ENCODE data around the gene SRP68. TPM values are rescaled to one million over a fixed set of nuclear protein-coding genes. Genes with fewer than 3 reads are reported as not detected.

SRP68 gene
- total and polyA plus RNA-seq, 4 donors = 17.7 to 36.7 (median 28.7) TPM

DNA sequence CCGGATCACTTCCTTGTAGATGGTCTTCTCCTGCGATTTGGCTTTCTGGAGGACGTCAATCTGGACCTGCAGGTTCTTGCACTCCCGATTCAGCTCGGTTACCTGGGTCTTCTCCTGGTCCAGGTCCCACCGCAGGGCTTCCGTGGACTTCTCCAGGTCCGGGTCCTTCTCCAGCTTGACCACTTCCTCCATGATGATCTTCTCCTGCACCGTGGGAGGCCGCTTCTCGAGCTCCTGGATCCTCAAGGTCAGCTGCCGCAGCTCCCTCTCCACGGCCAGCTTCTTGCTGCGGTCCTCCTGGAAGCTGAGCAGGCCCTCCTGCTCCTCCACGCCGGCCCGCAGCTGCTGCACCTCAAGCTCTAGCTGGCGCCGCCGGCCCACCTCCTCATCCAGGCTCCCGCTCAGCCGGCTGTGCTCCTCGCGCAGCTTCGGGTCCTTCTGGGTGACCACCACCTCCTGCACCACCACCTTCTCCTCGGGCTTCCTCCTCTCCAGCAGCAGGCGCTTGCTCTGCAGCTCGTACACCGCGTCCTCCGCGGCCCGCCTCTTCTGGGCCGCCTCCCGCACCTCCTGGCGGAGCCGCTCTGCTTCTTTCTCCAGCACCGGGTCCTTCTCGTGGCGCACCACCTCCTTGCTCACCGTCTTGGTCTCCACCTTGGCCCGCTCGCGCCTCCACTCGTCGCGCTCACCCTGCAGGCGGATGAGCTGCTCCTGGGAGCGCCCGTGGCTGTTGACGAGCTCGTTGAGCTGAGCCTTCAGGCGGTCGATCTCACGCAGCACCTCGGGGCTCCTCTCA lies 63.5 kb downstream of the SRP68 start:
- H3K4me1 ChIP-seq (ENCODE audit: control insufficient read depth in 4 of 4, insufficient read depth in 4 of 4, low read length in 3 of 4) = peaks cover 4 to 17% (median 13%) of the 10 kb centered on the region in 4 donors
- H3K9ac ChIP-seq (ENCODE audit: low read depth in 1 of 2, low read length in 2 of 2) = no peak overlapping the region
- no peak overlapping the region for H3K4me3 ChIP-seq (ENCODE audit: low read depth in 1 of 3, low read length in 3 of 3)
- H3K27ac ChIP-seq (ENCODE audit: low read depth in 1 of 2, low read length in 2 of 2) = no peak overlapping the region
- 94% methylated on average over 56 of the region's 56 CpGs for WGBS
- no peaks in the 10 kb centered on the region for H3K36me3 ChIP-seq (ENCODE audit: control insufficient read depth in 4 of 4, insufficient read depth in 3 of 4, low read depth in 1 of 4, low read length in 3 of 4)
- H3K27me3 ChIP-seq (ENCODE audit: control insufficient read depth in 4 of 4, insufficient read depth in 4 of 4, low read length in 3 of 4) = no peaks in the 10 kb centered on the region
- TF ChIP-seq, protein P1, sequence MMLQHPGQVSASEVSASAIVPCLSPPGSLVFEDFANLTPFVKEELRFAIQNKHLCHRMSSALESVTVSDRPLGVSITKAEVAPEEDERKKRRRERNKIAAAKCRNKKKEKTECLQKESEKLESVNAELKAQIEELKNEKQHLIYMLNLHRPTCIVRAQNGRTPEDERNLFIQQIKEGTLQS (IDR thresholded peaks at IDR 0.05) = no peak
- TF ChIP-seq NR2F2 (IDR thresholded peaks at IDR 0.05) = no peak
- TF ChIP-seq, protein P2, sequence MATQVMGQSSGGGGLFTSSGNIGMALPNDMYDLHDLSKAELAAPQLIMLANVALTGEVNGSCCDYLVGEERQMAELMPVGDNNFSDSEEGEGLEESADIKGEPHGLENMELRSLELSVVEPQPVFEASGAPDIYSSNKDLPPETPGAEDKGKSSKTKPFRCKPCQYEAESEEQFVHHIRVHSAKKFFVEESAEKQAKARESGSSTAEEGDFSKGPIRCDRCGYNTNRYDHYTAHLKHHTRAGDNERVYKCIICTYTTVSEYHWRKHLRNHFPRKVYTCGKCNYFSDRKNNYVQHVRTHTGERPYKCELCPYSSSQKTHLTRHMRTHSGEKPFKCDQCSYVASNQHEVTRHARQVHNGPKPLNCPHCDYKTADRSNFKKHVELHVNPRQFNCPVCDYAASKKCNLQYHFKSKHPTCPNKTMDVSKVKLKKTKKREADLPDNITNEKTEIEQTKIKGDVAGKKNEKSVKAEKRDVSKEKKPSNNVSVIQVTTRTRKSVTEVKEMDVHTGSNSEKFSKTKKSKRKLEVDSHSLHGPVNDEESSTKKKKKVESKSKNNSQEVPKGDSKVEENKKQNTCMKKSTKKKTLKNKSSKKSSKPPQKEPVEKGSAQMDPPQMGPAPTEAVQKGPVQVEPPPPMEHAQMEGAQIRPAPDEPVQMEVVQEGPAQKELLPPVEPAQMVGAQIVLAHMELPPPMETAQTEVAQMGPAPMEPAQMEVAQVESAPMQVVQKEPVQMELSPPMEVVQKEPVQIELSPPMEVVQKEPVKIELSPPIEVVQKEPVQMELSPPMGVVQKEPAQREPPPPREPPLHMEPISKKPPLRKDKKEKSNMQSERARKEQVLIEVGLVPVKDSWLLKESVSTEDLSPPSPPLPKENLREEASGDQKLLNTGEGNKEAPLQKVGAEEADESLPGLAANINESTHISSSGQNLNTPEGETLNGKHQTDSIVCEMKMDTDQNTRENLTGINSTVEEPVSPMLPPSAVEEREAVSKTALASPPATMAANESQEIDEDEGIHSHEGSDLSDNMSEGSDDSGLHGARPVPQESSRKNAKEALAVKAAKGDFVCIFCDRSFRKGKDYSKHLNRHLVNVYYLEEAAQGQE (IDR thresholded peaks at IDR 0.05) = no peak
- TF ChIP-seq EGR1 (IDR thresholded peaks at IDR 0.05; ENCODE audit: low read depth in 2 of 2) = no peak
- TF ChIP-seq JUND (IDR thresholded peaks at IDR 0.05) = no peak
- no peak for DNase-seq (ENCODE audit: low spot score)
- no peaks in the 10 kb centered on the region for H3K9me3 ChIP-seq (ENCODE audit: control insufficient read depth in 4 of 4, low read length in 3 of 4)

DNA sequence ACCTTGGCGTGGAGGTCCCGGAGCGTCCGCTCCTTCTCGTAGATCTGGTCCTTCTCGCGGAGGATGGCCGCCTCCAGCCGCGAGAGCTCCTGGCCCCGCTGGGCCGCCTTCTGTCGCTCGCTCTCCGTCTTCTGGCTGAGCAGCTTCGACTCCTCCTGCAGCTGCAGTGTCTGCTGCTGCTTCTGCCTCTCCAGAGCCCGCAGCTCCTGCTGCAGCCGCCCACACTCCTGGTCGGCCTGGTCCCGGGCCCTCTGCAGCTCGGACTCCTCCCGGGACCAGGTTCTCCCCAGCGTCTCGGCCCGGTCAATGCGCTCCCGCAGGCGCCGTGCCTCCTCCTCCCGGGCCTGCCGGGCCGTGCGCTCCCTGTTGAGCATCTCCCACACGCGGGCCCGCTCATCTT lies 64.1 kb downstream of the SRP68 start:
- WGBS = 96% methylated on average over 36 of the region's 36 CpGs
- no peak for DNase-seq (ENCODE audit: low spot score)
- Histone ChIP-seq H3K9me3 (ENCODE audit: control insufficient read depth in 4 of 4, low read length in 3 of 4) (no peaks in the 10 kb centered on the region), H3K4me3 (ENCODE audit: low read depth in 1 of 3, low read length in 3 of 3) (no peak overlapping the region), H3K27ac (ENCODE audit: low read depth in 1 of 2, low read length in 2 of 2) (no peak overlapping the region), H3K9ac (ENCODE audit: low read depth in 1 of 2, low read length in 2 of 2) (no peak overlapping the region), H3K4me1 (ENCODE audit: control insufficient read depth in 4 of 4, insufficient read depth in 4 of 4, low read length in 3 of 4) (peaks cover 4 to 23% (median 14%) of the 10 kb centered on the region in 4 donors), H3K27me3 (ENCODE audit: control insufficient read depth in 4 of 4, insufficient read depth in 4 of 4, low read length in 3 of 4) (no peaks in the 10 kb centered on the region), H3K36me3 (ENCODE audit: control insufficient read depth in 4 of 4, insufficient read depth in 3 of 4, low read depth in 1 of 4, low read length in 3 of 4) (no peaks in the 10 kb centered on the region)
- TF ChIP-seq FOXA2 (IDR thresholded peaks at IDR 0.05) (no peak), YY1 (IDR thresholded peaks at IDR 0.05) (no peak), TAF1 (conservative IDR thresholded peaks at IDR 0.05) (no peak), RXRA (IDR thresholded peaks at IDR 0.05) (no peak), EGR1 (IDR thresholded peaks at IDR 0.05; ENCODE audit: low read depth in 2 of 2) (no peak), HNF4A (conservative IDR thresholded peaks at IDR 0.05) (no peak), RAD21 (IDR thresholded peaks at IDR 0.05) (no peak), SP1 (IDR thresholded peaks at IDR 0.05) (no peak), GABPA (IDR thresholded peaks at IDR 0.05 in 1 of 2, conservative IDR thresholded peaks at IDR 0.05 in 1 of 2) (no peak), FOXA1 (IDR thresholded peaks at IDR 0.05) (no peak)
- TF ChIP-seq, protein P3, sequence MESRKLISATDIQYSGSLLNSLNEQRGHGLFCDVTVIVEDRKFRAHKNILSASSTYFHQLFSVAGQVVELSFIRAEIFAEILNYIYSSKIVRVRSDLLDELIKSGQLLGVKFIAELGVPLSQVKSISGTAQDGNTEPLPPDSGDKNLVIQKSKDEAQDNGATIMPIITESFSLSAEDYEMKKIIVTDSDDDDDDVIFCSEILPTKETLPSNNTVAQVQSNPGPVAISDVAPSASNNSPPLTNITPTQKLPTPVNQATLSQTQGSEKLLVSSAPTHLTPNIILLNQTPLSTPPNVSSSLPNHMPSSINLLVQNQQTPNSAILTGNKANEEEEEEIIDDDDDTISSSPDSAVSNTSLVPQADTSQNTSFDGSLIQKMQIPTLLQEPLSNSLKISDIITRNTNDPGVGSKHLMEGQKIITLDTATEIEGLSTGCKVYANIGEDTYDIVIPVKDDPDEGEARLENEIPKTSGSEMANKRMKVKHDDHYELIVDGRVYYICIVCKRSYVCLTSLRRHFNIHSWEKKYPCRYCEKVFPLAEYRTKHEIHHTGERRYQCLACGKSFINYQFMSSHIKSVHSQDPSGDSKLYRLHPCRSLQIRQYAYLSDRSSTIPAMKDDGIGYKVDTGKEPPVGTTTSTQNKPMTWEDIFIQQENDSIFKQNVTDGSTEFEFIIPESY (IDR thresholded peaks at IDR 0.05) = no peak
- TF ChIP-seq, protein P1 (IDR thresholded peaks at IDR 0.05) = no peak
- TF ChIP-seq, protein P4, sequence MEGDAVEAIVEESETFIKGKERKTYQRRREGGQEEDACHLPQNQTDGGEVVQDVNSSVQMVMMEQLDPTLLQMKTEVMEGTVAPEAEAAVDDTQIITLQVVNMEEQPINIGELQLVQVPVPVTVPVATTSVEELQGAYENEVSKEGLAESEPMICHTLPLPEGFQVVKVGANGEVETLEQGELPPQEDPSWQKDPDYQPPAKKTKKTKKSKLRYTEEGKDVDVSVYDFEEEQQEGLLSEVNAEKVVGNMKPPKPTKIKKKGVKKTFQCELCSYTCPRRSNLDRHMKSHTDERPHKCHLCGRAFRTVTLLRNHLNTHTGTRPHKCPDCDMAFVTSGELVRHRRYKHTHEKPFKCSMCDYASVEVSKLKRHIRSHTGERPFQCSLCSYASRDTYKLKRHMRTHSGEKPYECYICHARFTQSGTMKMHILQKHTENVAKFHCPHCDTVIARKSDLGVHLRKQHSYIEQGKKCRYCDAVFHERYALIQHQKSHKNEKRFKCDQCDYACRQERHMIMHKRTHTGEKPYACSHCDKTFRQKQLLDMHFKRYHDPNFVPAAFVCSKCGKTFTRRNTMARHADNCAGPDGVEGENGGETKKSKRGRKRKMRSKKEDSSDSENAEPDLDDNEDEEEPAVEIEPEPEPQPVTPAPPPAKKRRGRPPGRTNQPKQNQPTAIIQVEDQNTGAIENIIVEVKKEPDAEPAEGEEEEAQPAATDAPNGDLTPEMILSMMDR (IDR thresholded peaks at IDR 0.05; ENCODE audit: low read depth, low read length, missing input control) = no peak
